Cardiac muscle cell (in vitro differentiated cells and primary cell): ENCODE data around the gene SLC66A2. TPM values are rescaled to one million over a fixed set of nuclear protein-coding genes. Genes with fewer than 3 reads are reported as not detected.

ENCODE experiments used
- DNase-seq, 2 donors: peaks; one replicate each; pipeline versions ENCODE4 v3.0.0 to v3.0.0-alpha.2; 2010 to 2017; ENCODE audit warnings: low read depth in 1 of 2, low spot score in 1 of 2
- H3K27ac ChIP-seq: fragments of 200-600 bp; sonication (generic); 2 replicates; pipeline ENCODE4 v1.5.1; 2016
- H3K27me3 ChIP-seq: fragments of 200-600 bp; sonication (generic); 2 replicates; pipeline ENCODE4 v1.6.0; 2016; ENCODE audit warnings: control low read depth
- H3K36me3 ChIP-seq: fragments of 200-600 bp; sonication (generic); 2 replicates; pipeline ENCODE4 v1.5.1; 2016; ENCODE audit warnings: control low read depth
- H3K4me1 ChIP-seq: fragments of 200-600 bp; sonication (generic); 2 replicates; pipeline ENCODE4 v1.8.1; 2017; ENCODE audit warnings: low read depth, mild to moderate bottlenecking, mixed run types
- H3K4me3 ChIP-seq: fragments of 200-600 bp; sonication (generic); 2 replicates; pipeline ENCODE4 v1.5.1; 2016; ENCODE audit warnings: mild to moderate bottlenecking
- H3K9me3 ChIP-seq: fragments of 200-600 bp; sonication (generic); 2 replicates; pipeline ENCODE4 v1.5.1; 2017; ENCODE audit warnings: low read depth, mild to moderate bottlenecking, control low read depth
- polyA plus RNA-seq: library from polyadenylated mRNA; unstranded; fragments of >200 nt; fragmentation: Nextera tagmentation; extraction: Ambion mirVana; gene quantifications from 2 replicates; pipeline ENCODE4 v1.2.1, GENCODE V29; 2016
- total RNA-seq: library from RNA; depleted of rRNA; stranded (reverse); fragments of >200 nt; gene quantifications from 2 replicates; pipeline ENCODE4 v1.2.3, GENCODE V29; 2016
- TF ChIP-seq, protein P1 (sequence below): IDR thresholded peaks from 2 replicates; pipeline ENCODE4 v1.5.1; 2012; ENCODE audit warnings: low read depth, mild to moderate bottlenecking, low read length

Gene SLC66A2
- total and polyA plus RNA-seq, 2 experiments from 2014 or later = 36.4 to 43.9 TPM

- TF ChIP-seq, protein P1, sequence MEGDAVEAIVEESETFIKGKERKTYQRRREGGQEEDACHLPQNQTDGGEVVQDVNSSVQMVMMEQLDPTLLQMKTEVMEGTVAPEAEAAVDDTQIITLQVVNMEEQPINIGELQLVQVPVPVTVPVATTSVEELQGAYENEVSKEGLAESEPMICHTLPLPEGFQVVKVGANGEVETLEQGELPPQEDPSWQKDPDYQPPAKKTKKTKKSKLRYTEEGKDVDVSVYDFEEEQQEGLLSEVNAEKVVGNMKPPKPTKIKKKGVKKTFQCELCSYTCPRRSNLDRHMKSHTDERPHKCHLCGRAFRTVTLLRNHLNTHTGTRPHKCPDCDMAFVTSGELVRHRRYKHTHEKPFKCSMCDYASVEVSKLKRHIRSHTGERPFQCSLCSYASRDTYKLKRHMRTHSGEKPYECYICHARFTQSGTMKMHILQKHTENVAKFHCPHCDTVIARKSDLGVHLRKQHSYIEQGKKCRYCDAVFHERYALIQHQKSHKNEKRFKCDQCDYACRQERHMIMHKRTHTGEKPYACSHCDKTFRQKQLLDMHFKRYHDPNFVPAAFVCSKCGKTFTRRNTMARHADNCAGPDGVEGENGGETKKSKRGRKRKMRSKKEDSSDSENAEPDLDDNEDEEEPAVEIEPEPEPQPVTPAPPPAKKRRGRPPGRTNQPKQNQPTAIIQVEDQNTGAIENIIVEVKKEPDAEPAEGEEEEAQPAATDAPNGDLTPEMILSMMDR = peak; percentile 46
- Histone ChIP-seq H3K9me3 (no peaks in the 10 kb centered on the region), H3K27me3 (no peaks in the 10 kb centered on the region), H3K36me3 (no peaks in the 10 kb centered on the region), H3K27ac (peak overlapping the region; percentile 89), H3K4me1 (peaks cover 2% of the 10 kb centered on the region), H3K4me3 (peak overlapping the region; percentile 84)
- peak in 1 of 2 donors; percentile 78 for DNase-seq
Observed at GRCh38 chr18:79988071-79988450, 36.6 kb upstream of the SLC66A2 start.

DNA sequence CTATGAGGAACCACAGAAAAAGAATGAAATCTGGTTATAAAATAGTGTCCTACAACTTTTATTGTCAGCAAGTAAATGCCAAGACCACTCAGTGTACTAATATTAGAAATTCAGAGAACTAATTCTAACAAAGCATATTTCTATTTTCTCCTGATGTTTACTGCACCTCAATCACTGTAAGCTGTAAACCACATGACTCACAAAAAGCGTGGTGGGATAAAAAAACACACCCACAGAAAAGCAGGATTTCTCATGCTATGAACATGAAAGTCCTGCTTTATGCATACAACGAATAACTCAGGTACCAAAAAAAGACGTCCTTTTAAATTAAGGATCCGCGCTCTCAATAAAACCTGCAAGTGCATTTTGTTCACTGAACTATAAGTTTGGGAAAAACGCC lies 36.1 kb upstream of the SLC66A2 start:
- no peaks in the 10 kb centered on the region for H3K27me3 ChIP-seq
- no peaks in the 10 kb centered on the region for H3K36me3 ChIP-seq
- TF ChIP-seq, protein P1 = no peak
- peak overlapping the region; percentile 84 for H3K4me3 ChIP-seq
- H3K27ac ChIP-seq = peak overlapping the region; percentile 89
- DNase-seq = no peak
- H3K9me3 ChIP-seq = no peaks in the 10 kb centered on the region
- peaks cover 6% of the 10 kb centered on the region for H3K4me1 ChIP-seq

DNA sequence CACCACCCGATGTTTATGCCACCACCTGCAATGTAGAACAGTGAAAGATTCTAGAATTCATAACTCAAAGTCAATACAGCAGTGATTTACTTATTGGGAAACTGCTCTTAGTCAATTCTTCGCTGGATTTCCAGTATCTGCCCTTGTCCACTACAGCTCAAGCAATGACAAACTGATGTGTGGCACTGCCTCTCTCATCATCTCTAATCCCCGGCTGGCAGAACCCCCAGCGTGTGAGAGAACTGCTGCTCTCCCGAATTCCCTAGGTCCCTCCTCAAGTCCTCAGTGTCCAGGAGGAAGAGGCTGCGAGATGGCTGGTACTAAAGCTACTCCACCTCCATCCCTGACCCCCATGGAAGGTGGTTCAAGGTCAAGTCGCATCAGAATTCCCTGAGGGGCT lies 35.3 kb upstream of the SLC66A2 start:
- Histone ChIP-seq H3K27me3 (no peaks in the 10 kb centered on the region), H3K4me3 (peak overlapping the region; percentile 84), H3K27ac (no peak overlapping the region), H3K4me1 (peaks cover 6% of the 10 kb centered on the region), H3K9me3 (no peaks in the 10 kb centered on the region), H3K36me3 (no peaks in the 10 kb centered on the region)
- no peak for DNase-seq
- TF ChIP-seq, protein P1 = no peak

GRCh38 chr18:79985172-79985571 lies 33.7 kb upstream of the SLC66A2 start:
- H3K27ac ChIP-seq = no peak overlapping the region
- H3K4me3 ChIP-seq = no peak overlapping the region
- H3K9me3 ChIP-seq = no peaks in the 10 kb centered on the region
- no peaks in the 10 kb centered on the region for H3K36me3 ChIP-seq
- TF ChIP-seq, protein P1 = no peak
- no peaks in the 10 kb centered on the region for H3K27me3 ChIP-seq
- no peak for DNase-seq
- peaks cover 6% of the 10 kb centered on the region for H3K4me1 ChIP-seq

- Histone ChIP-seq H3K9me3 (no peaks in the 10 kb centered on the region), H3K4me1 (peaks cover 6% of the 10 kb centered on the region), H3K4me3 (no peak overlapping the region), H3K27ac (no peak overlapping the region), H3K27me3 (no peaks in the 10 kb centered on the region), H3K36me3 (no peaks in the 10 kb centered on the region)
- no peak for DNase-seq
- TF ChIP-seq, protein P1 = no peak
Observed at GRCh38 chr18:79983793-79984192, 32.3 kb upstream of the SLC66A2 start.

- no peaks in the 10 kb centered on the region for H3K36me3 ChIP-seq
- TF ChIP-seq, protein P1 = no peak
- no peak overlapping the region for H3K4me3 ChIP-seq
- H3K9me3 ChIP-seq = no peaks in the 10 kb centered on the region
- peaks cover 6% of the 10 kb centered on the region for H3K4me1 ChIP-seq
- no peak overlapping the region for H3K27ac ChIP-seq
- DNase-seq = no peak
- H3K27me3 ChIP-seq = no peaks in the 10 kb centered on the region
Observed at GRCh38 chr18:79983253-79983652, 31.8 kb upstream of the SLC66A2 start.
